Tibial nerve (tissue), 4 donors: ENCODE measurements around the gene SRGAP3. TPM values are rescaled to one million over a fixed set of nuclear protein-coding genes. Genes with fewer than 3 reads are reported as not detected.
"Not testable (repeated sequence)": the region's sequence is repeated elsewhere in the genome, so short reads cannot be mapped to it uniquely, and the experiment has no call there.

Experiments
- DNase-seq, 2 donors: peaks; one replicate each; pipeline ENCODE4 v3.0.0-alpha.2; 2019; ENCODE audit warnings: low spot score in 2 of 2
- H3K27ac ChIP-seq, 4 donors: fragments of 200-600 bp; sonication (generic) in 3 of 4; one replicate each; pipeline ENCODE4 v1.5.1; 2017 to 2019; ENCODE audit warnings: mild to moderate bottlenecking in 1 of 4
- H3K27me3 ChIP-seq, 2 donors: fragments of 200-600 bp; sonication (generic) in 1 of 2; one replicate each; pipeline versions ENCODE4 v1.5.1 to v1.6.0; 2017 to 2019
- H3K36me3 ChIP-seq, 3 donors: fragments of 200-600 bp; sonication (generic); one replicate each; pipeline ENCODE4 v1.5.1; 2018 to 2019
- H3K4me1 ChIP-seq, 4 donors: fragments of 200-600 bp; sonication (generic) in 3 of 4; one replicate each; pipeline ENCODE4 v1.5.1; 2017 to 2019
- H3K4me3 ChIP-seq, 4 donors: fragments of 200-600 bp; sonication (generic) in 3 of 4; one replicate each; pipeline ENCODE4 v1.5.1; 2017 to 2019; ENCODE audit warnings: mild to moderate bottlenecking in 1 of 4, moderate library complexity in 1 of 4
- H3K9me3 ChIP-seq, 4 donors: fragments of 200-600 bp; sonication (generic) in 3 of 4; one replicate each; pipeline ENCODE4 v1.5.1; 2017 to 2019
- EP300 ChIP-seq, 2 donors: sonication (generic); formaldehyde crosslinking; IDR thresholded peaks; one replicate each; pipeline ENCODE4 v1.6.1; 2017; ENCODE audit warnings: antibody characterized with exemption in 2 of 2, mild to moderate bottlenecking in 1 of 2
- POLR2A ChIP-seq, 2 donors: fragments of 450-650 bp; IDR thresholded peaks; one replicate each; pipeline ENCODE4 v1.6.1; 2017; ENCODE audit warnings: antibody characterized with exemption in 2 of 2, mild to moderate bottlenecking in 2 of 2, moderate library complexity in 2 of 2
- WGBS, 2 donors: methylation state at CpG; one replicate each; pipeline ENCODE4 v1.1.5; 2018; 5-methylcytosine and 5-hydroxymethylcytosine counted together
- total RNA-seq, 4 donors: library from RNA; depleted of rRNA; stranded (reverse); fragments of >200 nt; gene quantifications; one replicate each; pipeline ENCODE4 v1.1.0, GENCODE V29; 2016
- TF ChIP-seq, protein P1 (sequence below), 5 experiments: fragments of 200-600 bp in 3 of 5; fragments of 450-650 bp in 2 of 5; sonication (generic) in 3 of 5; IDR thresholded peaks; one replicate each; pipeline ENCODE4 v1.5.1; 2016 to 2019; ENCODE audit warnings: antibody characterized with exemption in 5 of 5, mild to moderate bottlenecking in 3 of 5, moderate library complexity in 2 of 5

The SRGAP3 gene
- 10 to 100 TPM; 11.7 to 18.0 (median 15.1) TPM for total RNA-seq

DNA sequence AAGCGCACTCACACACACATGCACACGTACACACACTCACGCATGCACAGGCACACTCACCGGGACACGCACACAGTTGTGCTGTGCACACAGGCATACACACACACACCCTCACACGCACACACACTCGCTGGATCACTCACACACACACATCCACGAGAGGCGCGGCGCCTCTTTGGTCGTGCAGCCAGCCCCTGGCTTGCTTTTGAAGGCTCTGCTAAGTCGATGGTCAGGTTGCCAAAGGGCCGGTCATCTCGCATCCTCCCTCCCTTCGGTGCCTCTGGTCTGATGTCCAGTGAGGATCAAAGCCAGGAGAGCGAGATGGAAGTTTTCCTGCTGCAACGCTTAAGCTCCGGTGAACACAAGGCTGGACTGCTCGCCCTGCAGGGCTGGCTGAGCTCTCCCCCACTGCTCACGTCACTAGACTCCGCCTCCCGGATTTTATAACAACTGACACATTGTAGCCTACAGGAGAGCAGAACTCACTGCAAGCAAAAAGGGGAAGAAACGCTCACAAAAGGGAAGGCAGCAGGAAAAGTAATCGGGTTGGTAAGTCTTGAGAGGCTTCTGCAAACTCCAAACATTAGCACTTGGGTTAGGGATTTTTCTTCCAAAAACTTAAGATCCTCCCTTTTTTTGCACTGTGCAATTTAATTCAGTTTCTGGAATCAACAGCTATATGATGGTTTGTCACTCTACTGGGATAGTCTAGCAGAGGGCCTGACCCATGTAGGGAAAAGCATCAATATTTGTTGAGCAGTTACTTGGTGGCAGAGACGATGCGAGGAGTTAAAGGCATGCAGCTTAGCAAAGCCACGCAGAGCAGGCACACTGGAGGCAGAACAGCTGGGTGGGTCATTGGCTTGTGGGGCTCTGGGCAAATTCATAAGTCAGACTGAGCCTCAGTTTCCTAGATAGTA is at the start of gene SRGAP3:
SRGAP3 (minus strand) TSS at position 374 of the 920 bp plus-strand sequence. CDS start 695 bp downstream, outside the sequence.
- H3K27ac ChIP-seq = peak within 1 kb of the TSS; percentile 15 to 79 (median 48)
- no peaks in the 10 kb centered on the region for H3K36me3 ChIP-seq
- peak within 1 kb of the TSS; percentile 35 to 64 (median 56) for H3K4me3 ChIP-seq
- 0 to 2% methylated on average over 18 to 28 of the region's 28 CpGs for WGBS, 2 donors
- DNase-seq = peak; percentile 69 to 91
- TF ChIP-seq POLR2A (IDR thresholded peaks at IDR 0.05) (peak in 1 of 2 donors; percentile 79), EP300 (IDR thresholded peaks at IDR 0.05) (peak; percentile 68 to 89)
- TF ChIP-seq, protein P1, sequence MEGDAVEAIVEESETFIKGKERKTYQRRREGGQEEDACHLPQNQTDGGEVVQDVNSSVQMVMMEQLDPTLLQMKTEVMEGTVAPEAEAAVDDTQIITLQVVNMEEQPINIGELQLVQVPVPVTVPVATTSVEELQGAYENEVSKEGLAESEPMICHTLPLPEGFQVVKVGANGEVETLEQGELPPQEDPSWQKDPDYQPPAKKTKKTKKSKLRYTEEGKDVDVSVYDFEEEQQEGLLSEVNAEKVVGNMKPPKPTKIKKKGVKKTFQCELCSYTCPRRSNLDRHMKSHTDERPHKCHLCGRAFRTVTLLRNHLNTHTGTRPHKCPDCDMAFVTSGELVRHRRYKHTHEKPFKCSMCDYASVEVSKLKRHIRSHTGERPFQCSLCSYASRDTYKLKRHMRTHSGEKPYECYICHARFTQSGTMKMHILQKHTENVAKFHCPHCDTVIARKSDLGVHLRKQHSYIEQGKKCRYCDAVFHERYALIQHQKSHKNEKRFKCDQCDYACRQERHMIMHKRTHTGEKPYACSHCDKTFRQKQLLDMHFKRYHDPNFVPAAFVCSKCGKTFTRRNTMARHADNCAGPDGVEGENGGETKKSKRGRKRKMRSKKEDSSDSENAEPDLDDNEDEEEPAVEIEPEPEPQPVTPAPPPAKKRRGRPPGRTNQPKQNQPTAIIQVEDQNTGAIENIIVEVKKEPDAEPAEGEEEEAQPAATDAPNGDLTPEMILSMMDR (IDR thresholded peaks at IDR 0.05) = peak; percentile 24 to 73 (median 36)
- no peaks in the 10 kb centered on the region for H3K27me3 ChIP-seq
- no peaks in the 10 kb centered on the region for H3K9me3 ChIP-seq
- peaks cover 0 to 30% (median 11%) of the 10 kb centered on the region in 4 donors for H3K4me1 ChIP-seq

DNA sequence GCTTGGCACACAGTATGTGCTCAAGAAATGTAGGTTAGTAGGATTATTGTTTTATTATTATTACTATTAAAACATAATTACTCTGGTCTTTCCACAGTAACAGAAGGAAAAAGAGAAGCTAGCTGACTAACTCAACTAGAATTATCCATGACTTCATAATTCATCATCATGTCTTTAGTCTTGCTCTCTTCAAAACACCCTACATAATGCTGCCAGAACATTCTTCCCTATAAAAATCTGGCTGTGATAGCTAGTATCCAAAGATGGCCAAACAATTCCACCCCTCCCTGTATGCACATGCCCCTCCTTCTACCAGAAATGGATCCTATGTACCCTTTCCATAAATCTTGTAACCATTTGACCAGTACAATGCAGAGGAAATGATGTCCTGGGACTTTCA is 48.8 kb upstream of the SRGAP3 start:
- Histone ChIP-seq H3K4me1 (peaks cover 0 to 7% (median 3%) of the 10 kb centered on the region in 4 donors), H3K4me3 (no peak overlapping the region), H3K27ac (no peak overlapping the region), H3K36me3 (no peaks in the 10 kb centered on the region), H3K27me3 (no peaks in the 10 kb centered on the region), H3K9me3 (no peaks in the 10 kb centered on the region)
- TF ChIP-seq, protein P1 (IDR thresholded peaks at IDR 0.05) = no peak
- no peak for TF ChIP-seq POLR2A (IDR thresholded peaks at IDR 0.05)
- TF ChIP-seq EP300 (IDR thresholded peaks at IDR 0.05) = no peak
- no peak for DNase-seq

DNA sequence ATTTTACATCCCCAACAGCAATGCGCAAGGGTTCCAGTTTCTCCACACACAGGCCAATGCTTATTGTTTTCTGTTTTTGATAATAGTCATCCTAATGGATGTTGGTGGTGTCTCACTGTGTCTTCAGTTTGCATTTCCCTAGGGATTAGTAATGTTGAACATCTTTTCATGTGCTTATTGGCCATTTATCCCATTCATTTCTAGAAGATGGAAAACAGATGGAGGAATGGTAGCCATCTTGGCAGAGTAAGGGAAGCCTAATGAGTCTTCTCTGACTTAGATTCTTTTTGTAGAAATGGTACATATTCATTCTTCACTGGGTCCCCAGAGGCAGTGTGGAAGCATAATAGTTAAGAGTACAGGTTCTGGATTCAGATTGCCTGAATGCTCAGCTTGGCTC is 46.8 kb upstream of the SRGAP3 start:
- no peak overlapping the region for H3K4me3 ChIP-seq
- H3K27me3 ChIP-seq = no peaks in the 10 kb centered on the region
- no peaks in the 10 kb centered on the region for H3K4me1 ChIP-seq
- 93 to 100% methylated on average over 1 of the region's 1 CpG for WGBS, 2 donors
- TF ChIP-seq, protein P1 (IDR thresholded peaks at IDR 0.05) = no peak
- TF ChIP-seq EP300 (IDR thresholded peaks at IDR 0.05) (no peak), POLR2A (IDR thresholded peaks at IDR 0.05) (no peak)
- H3K27ac ChIP-seq = no peak overlapping the region
- no peak for DNase-seq
- no peaks in the 10 kb centered on the region for H3K36me3 ChIP-seq
- H3K9me3 ChIP-seq = no peaks in the 10 kb centered on the region

- TF ChIP-seq POLR2A (IDR thresholded peaks at IDR 0.05) (no peak), EP300 (IDR thresholded peaks at IDR 0.05) (no peak)
- TF ChIP-seq, protein P1 (IDR thresholded peaks at IDR 0.05) = no peak
- Histone ChIP-seq H3K9me3 (no peaks in the 10 kb centered on the region), H3K4me3 (no peak overlapping the region), H3K27me3 (no peaks in the 10 kb centered on the region), H3K36me3 (no peaks in the 10 kb centered on the region), H3K4me1 (no peaks in the 10 kb centered on the region), H3K27ac (no peak overlapping the region)
- no peak for DNase-seq
Measured at GRCh38 chr3:9295007-9295406, 45.6 kb upstream of the SRGAP3 start.

GRCh38 chr3:9293953-9294352 is 44.5 kb upstream of the SRGAP3 start:
- not testable (repeated sequence) for H3K27ac ChIP-seq, H3K4me3 ChIP-seq, H3K4me1 ChIP-seq, H3K36me3 ChIP-seq, DNase-seq, H3K27me3 ChIP-seq, H3K9me3 ChIP-seq
- WGBS, 2 donors = 87 to 96% methylated on average over 2 of the region's 2 CpGs
